GM18861 (cell line): ENCODE data around the gene EFNA1.
A peak's percentile ranks its signal among the peaks of the same experiment; 100 is the strongest.

Experiments used
- ATAC-seq: cut with Tn5 transposase; IDR thresholded peaks from one replicate; pipeline ENCODE4 v1.9.1; 2021; ENCODE audit not compliant: unreplicated experiment

The EFNA1 gene

GRCh38 chr1:155123801-155124200, 3.9 kb upstream of the EFNA1 start:
- no peak for ATAC-seq

GRCh38 chr1:155124503-155125463, 2.9 kb upstream of the EFNA1 start:
- ATAC-seq: no peak

GRCh38 chr1:155125511-155125945, 2.1 kb upstream of the EFNA1 start:
- ATAC-seq: no peak

- ATAC-seq: no peak
Measured at GRCh38 chr1:155125946-155126555, 1.6 kb upstream of the EFNA1 start.

GRCh38 chr1:155126556-155127104, 1.0 kb upstream of the EFNA1 start:
- ATAC-seq: no peak

- ATAC-seq: no peak
Measured at GRCh38 chr1:155127967-155128754, 485 bp downstream of the EFNA1 start.

- ATAC-seq: no peak
Measured at GRCh38 chr1:155128755-155129473, 1.2 kb downstream of the EFNA1 start.

- ATAC-seq: no peak
Measured at GRCh38 chr1:155130272-155131006, 2.8 kb downstream of the EFNA1 start.

GRCh38 chr1:155131285-155131684, 3.6 kb downstream of the EFNA1 start:
- no peak for ATAC-seq

- no peak for ATAC-seq
Measured at GRCh38 chr1:155131856-155132255, 4.2 kb downstream of the EFNA1 start.

GRCh38 chr1:155133799-155134281, 6.2 kb downstream of the EFNA1 start:
- ATAC-seq: no peak

- ATAC-seq: no peak
Measured at GRCh38 chr1:155134322-155134721, 6.6 kb downstream of the EFNA1 start.

GRCh38 chr1:155134880-155135414, 7.3 kb downstream of the EFNA1 start:
- no peak for ATAC-seq

- ATAC-seq: peak; percentile 51
Measured at GRCh38 chr1:155135415-155136028, 7.8 kb downstream of the EFNA1 start, which contains the start of gene SLC50A1. SLC50A1 (plus strand) TSS chr1:155135852; CDS start chr1:155135912, 60 bp downstream.

GRCh38 chr1:155136748-155137147, 9.1 kb downstream of the EFNA1 start:
- ATAC-seq: no peak

- no peak for ATAC-seq
Measured at GRCh38 chr1:155137154-155137949, 9.7 kb downstream of the EFNA1 start.

GRCh38 chr1:155139895-155140629, 12.4 kb downstream of the EFNA1 start, which contains the start of gene DPM3:
DPM3 (minus strand) TSS chr1:155140531; CDS start chr1:155140240, 291 bp downstream.
- peak; percentile 65 for ATAC-seq
